ENCODE data around the gene VANGL2.

DNA sequence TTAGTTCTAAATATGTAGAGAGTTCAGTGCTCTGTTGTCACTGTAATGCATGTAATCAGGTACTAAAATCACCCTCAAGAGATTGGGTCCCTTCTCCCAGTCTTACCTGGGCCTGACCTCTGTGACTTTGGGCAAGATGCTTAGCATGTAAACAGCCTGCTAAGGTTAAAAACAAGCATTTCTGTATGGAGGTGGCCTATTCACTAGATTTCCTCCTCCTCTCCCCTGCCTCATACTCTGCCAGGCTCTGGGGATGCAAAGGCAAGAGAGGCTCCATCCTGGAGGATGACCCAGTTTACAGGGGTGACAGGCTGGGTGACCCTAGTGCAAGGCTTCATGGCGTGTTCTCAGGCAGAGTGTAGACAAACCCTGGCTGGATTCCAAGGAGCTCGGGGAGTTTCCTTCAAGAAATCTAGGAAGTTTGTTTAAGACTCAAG, 28.8 kb downstream of the VANGL2 start:
- TF ChIP-seq, protein P1, sequence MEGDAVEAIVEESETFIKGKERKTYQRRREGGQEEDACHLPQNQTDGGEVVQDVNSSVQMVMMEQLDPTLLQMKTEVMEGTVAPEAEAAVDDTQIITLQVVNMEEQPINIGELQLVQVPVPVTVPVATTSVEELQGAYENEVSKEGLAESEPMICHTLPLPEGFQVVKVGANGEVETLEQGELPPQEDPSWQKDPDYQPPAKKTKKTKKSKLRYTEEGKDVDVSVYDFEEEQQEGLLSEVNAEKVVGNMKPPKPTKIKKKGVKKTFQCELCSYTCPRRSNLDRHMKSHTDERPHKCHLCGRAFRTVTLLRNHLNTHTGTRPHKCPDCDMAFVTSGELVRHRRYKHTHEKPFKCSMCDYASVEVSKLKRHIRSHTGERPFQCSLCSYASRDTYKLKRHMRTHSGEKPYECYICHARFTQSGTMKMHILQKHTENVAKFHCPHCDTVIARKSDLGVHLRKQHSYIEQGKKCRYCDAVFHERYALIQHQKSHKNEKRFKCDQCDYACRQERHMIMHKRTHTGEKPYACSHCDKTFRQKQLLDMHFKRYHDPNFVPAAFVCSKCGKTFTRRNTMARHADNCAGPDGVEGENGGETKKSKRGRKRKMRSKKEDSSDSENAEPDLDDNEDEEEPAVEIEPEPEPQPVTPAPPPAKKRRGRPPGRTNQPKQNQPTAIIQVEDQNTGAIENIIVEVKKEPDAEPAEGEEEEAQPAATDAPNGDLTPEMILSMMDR (IDR thresholded peaks at IDR 0.05) = no peak
- no peak for TF ChIP-seq POLR2A (IDR thresholded peaks at IDR 0.05)
